PC-9 (cell line): ENCODE measurements around the gene SGIP1.

Experiments used
- CTCF ChIP-seq: fragments of 200-600 bp; sonication (generic); conservative IDR thresholded peaks from 2 replicates; pipeline ENCODE4 v1.6.1; 2017; ENCODE audit warnings: mixed run types, antibody characterized with exemption, mild to moderate bottlenecking, moderate library complexity
- EZH2 ChIP-seq: fragments of 200-600 bp; sonication (generic); IDR thresholded peaks from 2 replicates; pipeline ENCODE4 v1.8.0; 2017; ENCODE audit warnings: antibody characterized with exemption, low read depth

GRCh38 chr1:66618390-66618789 lies 84.4 kb downstream of the SGIP1 start:
- no peak for TF ChIP-seq CTCF
- TF ChIP-seq EZH2 = no peak
